ENCODE measurements around the gene TMEM63C. TPM values are rescaled to one million over a fixed set of nuclear protein-coding genes. Genes with fewer than 3 reads are reported as not detected.

Gene TMEM63C
- total RNA-seq, 1 donor from 2014 or later, result 0.43 TPM

DNA sequence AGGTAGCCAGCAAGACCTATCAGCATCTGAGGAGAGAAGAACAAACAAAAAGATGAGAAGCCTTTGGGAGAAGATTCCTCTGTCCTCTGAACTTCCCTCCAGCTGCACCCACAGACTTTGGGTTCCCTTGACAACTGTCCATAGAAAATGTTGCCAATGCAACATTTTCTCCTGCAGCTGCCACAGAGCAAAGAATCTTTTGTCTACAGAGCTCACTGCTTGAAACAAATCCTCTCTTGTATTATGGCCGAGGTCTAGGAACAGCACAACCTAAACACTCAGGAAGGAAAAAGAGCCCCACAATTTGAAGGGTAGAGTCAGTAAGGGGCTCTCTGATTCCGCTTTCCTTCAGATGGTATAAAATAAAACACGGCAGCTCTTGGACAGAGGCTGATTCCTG is 124.8 kb downstream of the TMEM63C start:
- intact Hi-C loops (cut with micrococcal nuclease), result no loop called here

DNA sequence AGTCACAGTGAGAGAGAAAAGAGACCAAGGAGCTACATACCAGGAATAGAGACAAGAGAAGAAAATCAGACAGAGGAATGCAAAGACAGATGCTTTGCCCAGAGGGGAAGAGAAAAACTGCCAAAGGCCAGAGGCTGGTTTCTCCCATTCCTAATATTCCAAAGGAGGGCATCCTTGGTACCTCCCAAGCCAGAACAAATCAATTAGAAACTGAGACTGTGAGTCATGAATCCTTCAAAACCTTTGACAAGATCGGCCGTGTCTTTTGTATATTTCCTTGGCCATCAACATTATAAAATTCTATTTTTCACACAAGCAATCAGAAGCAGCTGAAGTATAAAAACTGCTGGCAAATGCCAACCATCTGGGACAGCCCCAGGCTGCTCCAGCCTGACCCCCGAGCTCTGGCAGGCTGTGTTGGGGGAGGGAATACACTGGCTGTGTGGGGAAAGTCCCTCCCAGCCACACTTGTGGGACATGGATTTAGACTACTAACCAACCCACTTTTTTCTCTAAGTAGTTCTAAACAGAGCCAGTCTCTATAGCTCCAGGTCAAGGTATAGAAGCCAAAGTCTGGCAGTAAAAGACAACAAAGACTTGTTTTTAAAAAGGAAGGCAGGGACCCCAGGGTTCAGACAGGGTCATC is 125.4 kb downstream of the TMEM63C start:
- intact Hi-C loops (cut with micrococcal nuclease), result no loop called here

Other genes starting within 250 kb of the TMEM63C start
- gene IRF2BPL, start 153.1 kb upstream of the TMEM63C start, total RNA-seq, result 26.6 and 27.1 TPM in 2 replicates
- gene CIPC, start 83.5 kb upstream of the TMEM63C start, total RNA-seq, result 12.3 and 12.8 TPM in 2 replicates
- not detected in 2 replicates for gene ZDHHC22, start 40.0 kb upstream of the TMEM63C start, total RNA-seq
- gene NGB, start 89.4 kb downstream of the TMEM63C start, total RNA-seq, result not detected in 2 replicates
- 15.7 and 16.3 TPM in 2 replicates for gene POMT2, start 139.1 kb downstream of the TMEM63C start, total RNA-seq
- 10.1 and 10.2 TPM in 2 replicates for gene GSTZ1, start 139.2 kb downstream of the TMEM63C start, total RNA-seq
- gene TMED8, start 195.3 kb downstream of the TMEM63C start, total RNA-seq, result 19.6 and 19.9 TPM in 2 replicates
- 0.07 and 0.23 TPM in 2 replicates for gene SAMD15, start 195.6 kb downstream of the TMEM63C start, total RNA-seq
- 0.27 and 0.30 TPM in 2 replicates for gene NOXRED1, start 241.7 kb downstream of the TMEM63C start, total RNA-seq

All from T-helper 2 cell treated with Interferon-gamma antibody and Interleukin-4, amounts not matched to agents 100 ng/mL and 5 ng/mL, for 36 hours (primary cell).